HepG2 (cell line): ENCODE results near the gene SYTL2. TPM values are rescaled to one million over a fixed set of nuclear protein-coding genes. Genes with fewer than 3 reads are reported as not detected.

Source experiments
- CREB1 ChIP-seq, 2 experiments: fragments of 450-650 bp in 1 of 2; IDR thresholded peaks; 2 replicates each; pipeline ENCODE4 v1.6.1; 2016 to 2017; ENCODE audit warnings: control low read depth in 1 of 2, mild to moderate bottlenecking in 1 of 2, missing compliant biosample characterization in 1 of 2, missing genetic modification characterization in 1 of 2
- EEA1 ChIP-seq: sonication (generic); formaldehyde crosslinking; IDR thresholded peaks from 2 replicates; pipeline ENCODE4 v1.5.1; 2020; ENCODE audit warnings: mild to moderate bottlenecking, missing genetic modification reagents, borderline replicate concordance
- FOXO1 ChIP-seq: sonication (generic); formaldehyde crosslinking; IDR thresholded peaks from 2 replicates; pipeline ENCODE4 v1.4.0; 2020; ENCODE audit warnings: missing genetic modification reagents
- MED13 ChIP-seq: sonication (generic); formaldehyde crosslinking; IDR thresholded peaks from 2 replicates; pipeline ENCODE4 v1.5.0; 2020; ENCODE audit warnings: missing genetic modification reagents
- POLR2AphosphoS5 ChIP-seq: IDR thresholded peaks from 2 replicates; pipeline ENCODE4 v1.6.1; 2012; ENCODE audit warnings: low read depth, low read length
- SNRNP70 ChIP-seq: fragments of 200-400 bp; formaldehyde crosslinking; IDR thresholded peaks from 2 replicates; pipeline ENCODE4 v1.6.1; 2017; ENCODE audit warnings: mild to moderate bottlenecking, low read depth, low read length, moderate library complexity
- SYNCRIP ChIP-seq: fragments of 200-400 bp; formaldehyde crosslinking; IDR thresholded peaks from 2 replicates; pipeline ENCODE4 v1.6.1; 2018; ENCODE audit warnings: mild to moderate bottlenecking, low read depth, low read length; ENCODE audit not compliant: insufficient read depth
- TOPORS ChIP-seq: sonication (generic); formaldehyde crosslinking; IDR thresholded peaks from 2 replicates; pipeline ENCODE4 v1.8.0; 2023; ENCODE audit warnings: mild to moderate bottlenecking, missing genetic modification reagents
- ZBTB34 ChIP-seq: sonication (generic); formaldehyde crosslinking; IDR thresholded peaks from 2 replicates; pipeline ENCODE4 v1.8.0; 2022; ENCODE audit warnings: mild to moderate bottlenecking, missing genetic modification reagents
- ZNF12 ChIP-seq: sonication (generic); formaldehyde crosslinking; IDR thresholded peaks from 2 replicates; pipeline ENCODE4 v1.5.0; 2020; ENCODE audit warnings: missing genetic modification reagents
- ZNF143 ChIP-seq: sonication (generic); formaldehyde crosslinking; IDR thresholded peaks from 2 replicates; pipeline ENCODE4 v1.4.0; 2020; ENCODE audit warnings: missing genetic modification reagents
- ZNF274 ChIP-seq: sonication (generic); formaldehyde crosslinking; IDR thresholded peaks from 2 replicates; pipeline ENCODE4 v1.5.1; 2020; ENCODE audit warnings: mild to moderate bottlenecking, missing genetic modification reagents
- ZNF354B ChIP-seq: sonication (generic); formaldehyde crosslinking; IDR thresholded peaks from 2 replicates; pipeline ENCODE4 v1.8.0; 2022; ENCODE audit warnings: mild to moderate bottlenecking, missing genetic modification reagents
- ZNF598 ChIP-seq: sonication (generic); formaldehyde crosslinking; IDR thresholded peaks from 2 replicates; pipeline ENCODE4 v1.5.1; 2020; ENCODE audit warnings: mild to moderate bottlenecking, missing genetic modification reagents, borderline replicate concordance
- ZNF749 ChIP-seq: sonication (generic); formaldehyde crosslinking; IDR thresholded peaks from 2 replicates; pipeline ENCODE4 v1.8.0; 2022; ENCODE audit warnings: mild to moderate bottlenecking, missing genetic modification reagents, moderate library complexity, borderline replicate concordance
- ZZZ3 ChIP-seq: sonication (generic); formaldehyde crosslinking; IDR thresholded peaks from 2 replicates; pipeline ENCODE4 v1.4.0; 2020; ENCODE audit warnings: missing genetic modification reagents, mild to moderate bottlenecking, borderline replicate concordance
- polyA plus RNA-seq, 8 experiments: library from polyadenylated mRNA; depleted of rRNA in 3 of 8; stranded (reverse) in 7 of 8; unstranded in 1 of 8; fragments of >200 nt; fragmentation: Illumina TruSeq in 4 of 8; extraction: Trizol in 4 of 8; gene quantifications; 2 replicates each; pipeline versions ENCODE4 v1.2.1 to v1.2.3, GENCODE V29; 2011 to 2016; ENCODE audit warnings: low read depth in 4 of 8, missing spikeins in 1 of 8, mixed read lengths in 1 of 8; ENCODE audit not compliant: insufficient read depth in 1 of 8
- total RNA-seq, 5 experiments: library from RNA; depleted of rRNA; stranded (reverse); fragments of >200 nt; fragmentation: Illumina TruSeq; extraction: Trizol; gene quantifications; 2 replicates each; pipeline ENCODE4 v1.2.3, GENCODE V29; 2016; ENCODE audit warnings: low read depth in 1 of 5
- TF ChIP-seq, protein P1 (sequence below): IDR thresholded peaks from 2 replicates; pipeline ENCODE4 v1.6.1; 2016; ENCODE audit warnings: low read depth, control low read depth
- TF ChIP-seq, protein P2 (sequence below): sonication (generic); formaldehyde crosslinking; IDR thresholded peaks from 2 replicates; pipeline ENCODE4 v1.5.0; 2020; ENCODE audit warnings: mild to moderate bottlenecking, missing genetic modification reagents, borderline replicate concordance
- TF ChIP-seq, protein P3 (sequence below): IDR thresholded peaks from 2 replicates; pipeline ENCODE4 v1.6.1; 2016; ENCODE audit warnings: control low read depth
- TF ChIP-seq, protein P4 (sequence below): sonication (generic); formaldehyde crosslinking; IDR thresholded peaks from 2 replicates; pipeline ENCODE4 v1.4.0; 2020; ENCODE audit warnings: missing genetic modification reagents

The SYTL2 gene
- total and polyA plus RNA-seq, 2 of the 13 experiments (the other 11 are each of a cell fraction or from before 2014, with no cell fraction given), result 0.77 to 0.90 TPM

- TF ChIP-seq, protein P1, sequence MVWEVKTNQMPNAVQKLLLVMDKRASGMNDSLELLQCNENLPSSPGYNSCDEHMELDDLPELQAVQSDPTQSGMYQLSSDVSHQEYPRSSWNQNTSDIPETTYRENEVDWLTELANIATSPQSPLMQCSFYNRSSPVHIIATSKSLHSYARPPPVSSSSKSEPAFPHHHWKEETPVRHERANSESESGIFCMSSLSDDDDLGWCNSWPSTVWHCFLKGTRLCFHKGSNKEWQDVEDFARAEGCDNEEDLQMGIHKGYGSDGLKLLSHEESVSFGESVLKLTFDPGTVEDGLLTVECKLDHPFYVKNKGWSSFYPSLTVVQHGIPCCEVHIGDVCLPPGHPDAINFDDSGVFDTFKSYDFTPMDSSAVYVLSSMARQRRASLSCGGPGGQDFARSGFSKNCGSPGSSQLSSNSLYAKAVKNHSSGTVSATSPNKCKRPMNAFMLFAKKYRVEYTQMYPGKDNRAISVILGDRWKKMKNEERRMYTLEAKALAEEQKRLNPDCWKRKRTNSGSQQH, result peak; percentile 73
- peak; percentile 35; the same call in 1 of the 2 replicates for TF ChIP-seq TOPORS (CRISPR knock-in tag)
- TF ChIP-seq ZNF12, result peak; percentile 55; the same call in 1 of the 2 replicates
- TF ChIP-seq CREB1 (IDR thresholded peaks at IDR 0.05), result peak; percentile 87
- TF ChIP-seq CREB1 (CRISPR knock-in tag; IDR thresholded peaks at IDR 0.05), result peak; percentile 82
- no peak; the same call in 1 of the 2 replicates for TF ChIP-seq ZNF354B (CRISPR knock-in tag)
- TF ChIP-seq SNRNP70, result no peak
- TF ChIP-seq, protein P2, sequence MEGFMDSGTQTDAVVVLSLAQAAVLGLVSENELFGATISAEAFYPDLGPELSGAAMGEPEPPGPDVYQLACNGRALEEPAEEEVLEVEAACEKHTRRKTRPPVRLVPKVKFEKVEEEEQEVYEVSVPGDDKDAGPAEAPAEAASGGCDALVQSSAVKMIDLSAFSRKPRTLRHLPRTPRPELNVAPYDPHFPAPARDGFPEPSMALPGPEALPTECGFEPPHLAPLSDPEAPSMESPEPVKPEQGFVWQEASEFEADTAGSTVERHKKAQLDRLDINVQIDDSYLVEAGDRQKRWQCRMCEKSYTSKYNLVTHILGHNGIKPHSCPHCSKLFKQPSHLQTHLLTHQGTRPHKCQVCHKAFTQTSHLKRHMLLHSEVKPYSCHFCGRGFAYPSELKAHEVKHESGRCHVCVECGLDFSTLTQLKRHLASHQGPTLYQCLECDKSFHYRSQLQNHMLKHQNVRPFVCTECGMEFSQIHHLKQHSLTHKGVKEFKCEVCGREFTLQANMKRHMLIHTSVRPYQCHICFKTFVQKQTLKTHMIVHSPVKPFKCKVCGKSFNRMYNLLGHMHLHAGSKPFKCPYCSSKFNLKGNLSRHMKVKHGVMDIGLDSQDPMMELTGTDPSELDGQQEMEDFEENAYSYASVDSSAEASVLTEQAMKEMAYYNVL (CRISPR knock-in tag), result 0 out of 2 replicates have a peak, but pooled peaks have one; percentile 48
- no peak for TF ChIP-seq MED13 (CRISPR knock-in tag)
- peak; percentile 81 for TF ChIP-seq ZNF749 (CRISPR knock-in tag)
- TF ChIP-seq ZNF274 (CRISPR knock-in tag), result peak; percentile 82; the same call in 1 of the 2 replicates
- TF ChIP-seq ZNF598 (CRISPR knock-in tag), result peak; percentile 70; the same call in 1 of the 2 replicates
- TF ChIP-seq ZBTB34 (CRISPR knock-in tag), result no peak
- TF ChIP-seq, protein P3, sequence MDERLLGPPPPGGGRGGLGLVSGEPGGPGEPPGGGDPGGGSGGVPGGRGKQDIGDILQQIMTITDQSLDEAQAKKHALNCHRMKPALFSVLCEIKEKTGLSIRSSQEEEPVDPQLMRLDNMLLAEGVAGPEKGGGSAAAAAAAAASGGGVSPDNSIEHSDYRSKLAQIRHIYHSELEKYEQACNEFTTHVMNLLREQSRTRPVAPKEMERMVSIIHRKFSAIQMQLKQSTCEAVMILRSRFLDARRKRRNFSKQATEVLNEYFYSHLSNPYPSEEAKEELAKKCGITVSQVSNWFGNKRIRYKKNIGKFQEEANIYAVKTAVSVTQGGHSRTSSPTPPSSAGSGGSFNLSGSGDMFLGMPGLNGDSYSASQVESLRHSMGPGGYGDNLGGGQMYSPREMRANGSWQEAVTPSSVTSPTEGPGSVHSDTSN (CRISPR knock-in tag), result no peak
- 0 out of 2 replicates have a peak, but pooled peaks have one; percentile 55 for TF ChIP-seq EEA1 (CRISPR knock-in tag)
- TF ChIP-seq, protein P4, sequence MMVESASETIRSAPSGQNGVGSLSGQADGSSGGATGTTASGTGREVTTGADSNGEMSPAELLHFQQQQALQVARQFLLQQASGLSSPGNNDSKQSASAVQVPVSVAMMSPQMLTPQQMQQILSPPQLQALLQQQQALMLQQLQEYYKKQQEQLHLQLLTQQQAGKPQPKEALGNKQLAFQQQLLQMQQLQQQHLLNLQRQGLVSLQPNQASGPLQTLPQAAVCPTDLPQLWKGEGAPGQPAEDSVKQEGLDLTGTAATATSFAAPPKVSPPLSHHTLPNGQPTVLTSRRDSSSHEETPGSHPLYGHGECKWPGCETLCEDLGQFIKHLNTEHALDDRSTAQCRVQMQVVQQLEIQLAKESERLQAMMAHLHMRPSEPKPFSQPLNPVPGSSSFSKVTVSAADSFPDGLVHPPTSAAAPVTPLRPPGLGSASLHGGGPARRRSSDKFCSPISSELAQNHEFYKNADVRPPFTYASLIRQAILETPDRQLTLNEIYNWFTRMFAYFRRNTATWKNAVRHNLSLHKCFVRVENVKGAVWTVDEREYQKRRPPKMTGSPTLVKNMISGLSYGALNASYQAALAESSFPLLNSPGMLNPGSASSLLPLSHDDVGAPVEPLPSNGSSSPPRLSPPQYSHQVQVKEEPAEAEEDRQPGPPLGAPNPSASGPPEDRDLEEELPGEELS, result peak; percentile 20; the same call in 1 of the 2 replicates
- peak; percentile 90 for TF ChIP-seq POLR2AphosphoS5
- peak; percentile 92; the same call in 1 of the 2 replicates for TF ChIP-seq ZZZ3
- no peak for TF ChIP-seq SYNCRIP
- peak; percentile 67; the same call in 1 of the 2 replicates for TF ChIP-seq ZNF143 (CRISPR knock-in tag)
- TF ChIP-seq FOXO1 (CRISPR knock-in tag), result peak; percentile 27; the same call in 1 of the 2 replicates
Measured at GRCh38 chr11:85664615-85665481, 146.1 kb downstream of the SYTL2 start, which contains the start of gene CREBZF (continued).
